Omental fat pad (tissue), 4 donors: ENCODE results near the gene FRMD7. TPM values are rescaled to one million over a fixed set of nuclear protein-coding genes. Genes with fewer than 3 reads are reported as not detected.

Experiments used
- ATAC-seq: fragments of 150-250 bp; one replicate; pipeline ENCODE4 v1.9.1; 2016; ENCODE audit warnings: mild to moderate bottlenecking, moderate library complexity; ENCODE audit not compliant: low FRiP score
- DNase-seq: peaks from one replicate; pipeline ENCODE4 v3.0.0-alpha.2; 2019; ENCODE audit warnings: low spot score
- total RNA-seq, 4 donors: library from RNA; depleted of rRNA; stranded (reverse); fragments of >200 nt; gene quantifications; one replicate each; pipeline ENCODE4 v1.1.0, GENCODE V29; 2016
- TF ChIP-seq, protein P1 (sequence below), 3 donors: fragments of 450-650 bp; IDR thresholded peaks; one replicate each; pipeline ENCODE4 v1.5.1; 2016 to 2017; ENCODE audit warnings: antibody characterized with exemption in 3 of 3, mild to moderate bottlenecking in 3 of 3, moderate library complexity in 2 of 3

The FRMD7 gene
- total RNA-seq, 4 donors from 2014 or later = not detected

DNA sequence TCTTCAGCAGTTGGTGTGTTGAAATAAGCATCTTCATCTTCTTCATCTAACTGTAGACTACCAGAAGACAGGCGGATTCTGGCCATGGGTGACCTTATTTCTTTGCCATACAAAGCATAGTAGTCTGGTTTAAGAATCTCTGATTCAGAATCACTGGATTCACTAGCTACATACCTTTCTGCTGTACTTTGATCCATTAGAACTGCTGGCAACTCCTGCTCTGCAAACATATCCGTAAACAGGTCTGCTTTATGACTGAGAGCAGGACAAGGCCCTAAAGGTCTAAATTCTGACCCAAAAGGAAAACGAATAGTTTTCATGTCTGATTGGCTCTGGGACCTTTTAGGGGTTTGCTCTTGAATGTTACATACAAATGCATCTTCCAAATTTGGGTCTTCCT, 49.9 kb downstream of the FRMD7 start:
- TF ChIP-seq, protein P1, sequence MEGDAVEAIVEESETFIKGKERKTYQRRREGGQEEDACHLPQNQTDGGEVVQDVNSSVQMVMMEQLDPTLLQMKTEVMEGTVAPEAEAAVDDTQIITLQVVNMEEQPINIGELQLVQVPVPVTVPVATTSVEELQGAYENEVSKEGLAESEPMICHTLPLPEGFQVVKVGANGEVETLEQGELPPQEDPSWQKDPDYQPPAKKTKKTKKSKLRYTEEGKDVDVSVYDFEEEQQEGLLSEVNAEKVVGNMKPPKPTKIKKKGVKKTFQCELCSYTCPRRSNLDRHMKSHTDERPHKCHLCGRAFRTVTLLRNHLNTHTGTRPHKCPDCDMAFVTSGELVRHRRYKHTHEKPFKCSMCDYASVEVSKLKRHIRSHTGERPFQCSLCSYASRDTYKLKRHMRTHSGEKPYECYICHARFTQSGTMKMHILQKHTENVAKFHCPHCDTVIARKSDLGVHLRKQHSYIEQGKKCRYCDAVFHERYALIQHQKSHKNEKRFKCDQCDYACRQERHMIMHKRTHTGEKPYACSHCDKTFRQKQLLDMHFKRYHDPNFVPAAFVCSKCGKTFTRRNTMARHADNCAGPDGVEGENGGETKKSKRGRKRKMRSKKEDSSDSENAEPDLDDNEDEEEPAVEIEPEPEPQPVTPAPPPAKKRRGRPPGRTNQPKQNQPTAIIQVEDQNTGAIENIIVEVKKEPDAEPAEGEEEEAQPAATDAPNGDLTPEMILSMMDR (IDR thresholded peaks at IDR 0.05) = no peak
- ATAC-seq (no peak), DNase-seq (no peak)

DNA sequence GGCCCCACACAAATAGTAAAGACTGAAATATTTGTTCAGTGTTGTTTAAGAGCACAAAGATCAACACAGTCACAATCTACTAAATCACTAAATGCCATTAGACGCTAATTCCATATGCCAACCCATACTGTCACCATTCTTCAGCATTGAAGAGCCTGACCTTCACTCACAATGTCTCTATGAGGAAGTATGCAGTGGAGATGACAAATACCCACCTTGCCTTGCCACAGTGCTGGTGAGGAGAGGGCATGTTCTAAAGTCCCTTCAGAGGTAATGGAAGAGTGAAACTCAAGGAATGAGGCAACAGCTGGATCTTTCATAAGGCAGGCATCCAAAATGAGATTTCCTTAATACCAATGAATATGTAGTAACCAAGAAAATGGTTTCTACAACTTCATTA, 50.4 kb downstream of the FRMD7 start:
- TF ChIP-seq, protein P1 (IDR thresholded peaks at IDR 0.05) = no peak
- ATAC-seq (no peak), DNase-seq (no peak)

DNA sequence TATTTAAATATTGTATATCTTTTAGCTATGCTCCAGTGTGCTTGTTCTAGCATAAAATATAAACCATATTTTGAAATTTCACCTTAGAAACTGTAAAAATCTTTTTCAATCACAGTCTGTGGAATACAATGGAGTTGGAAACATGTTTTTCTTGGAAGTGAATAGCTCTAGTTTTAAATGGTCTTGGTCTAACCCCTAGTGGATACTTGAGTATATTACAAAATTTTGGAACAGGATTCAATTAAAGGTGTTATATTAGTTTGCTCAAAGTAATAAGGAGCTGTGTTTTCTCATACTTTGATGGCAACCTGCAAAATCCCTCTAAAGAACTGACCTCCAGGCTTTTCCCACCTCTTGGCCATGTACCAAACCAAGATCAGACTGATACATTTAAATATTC, 56.6 kb downstream of the FRMD7 start:
- ATAC-seq = no peak
- TF ChIP-seq, protein P1 (IDR thresholded peaks at IDR 0.05) = no peak

DNA sequence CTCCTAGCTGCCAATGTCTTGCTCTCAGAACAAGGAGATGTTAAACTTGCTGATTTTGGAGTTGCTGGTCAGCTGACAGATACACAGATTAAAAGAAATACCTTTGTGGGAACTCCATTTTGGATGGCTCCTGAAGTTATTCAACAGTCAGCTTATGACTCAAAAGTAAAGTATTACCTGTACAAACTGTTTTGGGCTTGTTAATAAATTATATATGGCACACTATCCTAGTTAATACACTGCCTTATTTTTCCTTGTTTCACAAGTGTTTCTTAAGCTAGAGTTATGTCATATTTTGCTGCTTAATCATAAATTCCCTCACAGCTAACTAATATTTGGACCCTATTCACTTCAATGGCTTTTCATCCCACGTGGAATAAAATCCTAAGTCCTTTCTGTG, 59.4 kb downstream of the FRMD7 start:
- TF ChIP-seq, protein P1 (IDR thresholded peaks at IDR 0.05) = no peak
- no peak for DNase-seq
- no peak for ATAC-seq

More for the DNA sequence above, 56.6 kb downstream of the FRMD7 start:
- DNase-seq = no peak

DNA sequence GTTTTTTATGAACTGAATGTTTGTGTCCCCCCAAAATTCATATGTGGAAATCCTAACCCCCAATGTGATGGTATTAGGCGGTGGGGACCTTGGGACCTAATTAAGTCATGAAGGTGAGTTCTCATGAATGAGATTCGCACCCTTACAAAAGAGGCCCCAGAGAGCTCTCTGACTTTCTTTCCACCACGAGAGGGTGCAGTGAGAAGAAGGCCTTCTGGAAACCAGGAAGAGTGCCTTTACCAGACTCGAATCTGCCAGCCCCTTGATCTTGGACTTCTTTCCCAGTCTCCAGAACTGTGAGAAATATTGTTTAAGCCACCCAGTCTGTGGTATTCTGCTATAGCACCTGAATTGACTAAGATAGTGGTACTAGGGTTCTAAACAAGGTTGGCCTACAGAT, 64.0 kb downstream of the FRMD7 start:
- no peak for ATAC-seq
- TF ChIP-seq, protein P1 (IDR thresholded peaks at IDR 0.05) = no peak
- DNase-seq = no peak

DNA sequence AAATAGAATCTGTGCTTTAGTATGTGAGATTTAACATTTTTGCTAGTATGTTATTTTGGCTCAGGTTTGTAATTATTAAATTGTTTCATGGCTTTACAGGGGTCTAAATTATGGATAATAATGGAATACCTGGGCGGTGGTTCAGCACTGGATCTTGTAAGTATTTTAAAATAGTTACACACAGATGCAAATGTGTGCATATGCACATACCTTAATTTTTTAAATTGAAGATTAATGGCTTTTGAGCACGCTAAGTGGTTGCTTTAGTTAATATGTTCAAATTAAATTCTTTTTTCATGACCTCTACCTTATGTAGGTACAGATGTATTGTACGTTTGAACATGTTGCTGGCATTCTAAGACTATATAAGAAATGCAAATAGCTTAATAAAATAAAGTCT, 64.5 kb downstream of the FRMD7 start:
- TF ChIP-seq, protein P1 (IDR thresholded peaks at IDR 0.05) = no peak
- no peak for ATAC-seq

DNA sequence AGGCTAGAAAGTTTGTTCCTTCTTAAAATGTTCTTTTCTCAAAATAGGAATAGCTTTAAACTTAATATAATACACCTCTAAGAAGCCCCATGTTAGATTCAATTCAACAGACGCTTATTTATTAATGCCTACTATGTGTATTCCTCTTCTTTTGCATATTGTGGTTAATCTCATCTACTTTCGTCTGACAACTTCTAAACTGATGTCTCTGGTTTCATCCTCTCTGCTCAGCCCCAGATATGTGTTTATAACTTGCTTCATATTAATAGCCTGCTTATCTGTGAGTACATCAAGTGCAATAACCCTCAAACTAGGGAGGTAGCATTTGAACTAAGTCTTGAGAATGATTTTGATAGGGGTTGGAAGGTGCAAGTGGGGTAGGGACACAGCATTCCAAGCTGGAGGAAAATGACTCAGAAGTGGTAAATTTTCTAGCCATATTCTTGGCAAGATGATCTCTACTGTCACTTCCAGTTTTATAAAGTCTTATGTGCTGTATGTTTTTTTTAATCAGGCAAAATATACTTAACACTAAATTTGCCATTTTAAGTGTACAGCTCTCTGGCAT, 67.8 kb downstream of the FRMD7 start:
- ATAC-seq = no peak
- DNase-seq = no peak
- TF ChIP-seq, protein P1 (IDR thresholded peaks at IDR 0.05) = no peak

More for the DNA sequence above, 64.5 kb downstream of the FRMD7 start:
- DNase-seq = no peak
